Spinal cord (tissue), 10 donors: ENCODE data around the gene TMPRSS4. TPM values are rescaled to one million over a fixed set of nuclear protein-coding genes. Genes with fewer than 3 reads are reported as not detected.
"Not testable (repeated sequence)": the region's sequence is repeated elsewhere in the genome, so short reads cannot be mapped to it uniquely, and the experiment has no call there.

ENCODE experiments used
- DNase-seq, 6 donors: peaks; one replicate each; pipeline versions ENCODE4 v3.0.0 to v3.0.0-alpha.2; 2013 to 2015; ENCODE audit warnings: low spot score in 6 of 6, low read depth in 4 of 6
- H3K27ac ChIP-seq: one replicate; pipeline ENCODE4 v1.5.1; 2013; ENCODE audit warnings: low read depth, low read length, control low read depth
- H3K27me3 ChIP-seq: one replicate; pipeline ENCODE4 v1.6.1; 2013; ENCODE audit warnings: low read length; ENCODE audit not compliant: control insufficient read depth, insufficient read depth
- H3K36me3 ChIP-seq: one replicate; pipeline ENCODE4 v1.6.1; 2013; ENCODE audit warnings: low read length; ENCODE audit not compliant: control insufficient read depth, insufficient read depth
- H3K4me1 ChIP-seq: one replicate; pipeline ENCODE4 v1.6.1; 2013; ENCODE audit warnings: low read length; ENCODE audit not compliant: control insufficient read depth, insufficient read depth
- H3K4me3 ChIP-seq: one replicate; pipeline ENCODE4 v1.5.1; 2013; ENCODE audit warnings: low read depth, low read length, control low read depth
- H3K9me3 ChIP-seq: one replicate; pipeline ENCODE4 v1.6.1; 2013; ENCODE audit warnings: low read length; ENCODE audit not compliant: control insufficient read depth, insufficient read depth
- WGBS: methylation state at CpG from one replicate; pipeline ENCODE4 v1.1.5; 2013; ENCODE audit warnings: missing lambda C conversion rate; ENCODE audit not compliant: insufficient coverage; 5-methylcytosine and 5-hydroxymethylcytosine counted together
- polyA plus RNA-seq, 2 donors: library from polyadenylated mRNA; unstranded; fragments of 120-200 nt; gene quantifications; one replicate each; pipeline ENCODE4 v1.2.1, GENCODE V29; 2013; ENCODE audit not compliant: insufficient read length in 2 of 2
- total RNA-seq, 2 donors: library from RNA; depleted of rRNA in 1 of 2; stranded (reverse); fragments of 120-200 nt in 1 of 2; fragments of >200 nt in 1 of 2; gene quantifications; one replicate each; pipeline versions ENCODE4 v1.2.3 to v1.2.4, GENCODE V29; 2013 to 2014
- donor health status: healthy.

TMPRSS4 gene
- total and polyA plus RNA-seq, 4 donors: 0.26 to 0.70 (median 0.30) TPM; not detected in 1

DNA sequence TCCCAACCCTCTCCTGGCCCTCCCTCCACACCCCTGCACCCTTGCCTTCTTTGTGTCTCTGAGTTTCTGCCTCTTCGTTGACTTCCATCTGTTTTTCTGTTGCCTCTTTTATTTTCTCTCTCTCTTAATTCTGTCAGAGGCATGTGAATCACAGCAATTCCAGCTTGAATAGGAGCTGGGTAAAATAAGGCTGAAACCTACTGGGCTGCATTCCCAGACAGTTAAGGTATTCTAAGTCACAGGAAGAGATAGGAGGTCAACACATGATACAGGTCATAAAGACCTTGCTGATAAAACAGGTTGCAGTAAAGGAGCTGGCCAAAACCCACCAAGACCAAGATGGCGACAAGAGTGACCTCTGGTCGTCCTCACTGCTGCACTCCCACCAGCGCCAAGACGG is 14.2 kb upstream of the TMPRSS4 start:
- not testable (repeated sequence) for H3K4me3 ChIP-seq, H3K27me3 ChIP-seq, H3K27ac ChIP-seq, H3K4me1 ChIP-seq, DNase-seq, H3K36me3 ChIP-seq, H3K9me3 ChIP-seq
- no CpG with 5 or more reads among the region's 5 CpGs for WGBS

DNA sequence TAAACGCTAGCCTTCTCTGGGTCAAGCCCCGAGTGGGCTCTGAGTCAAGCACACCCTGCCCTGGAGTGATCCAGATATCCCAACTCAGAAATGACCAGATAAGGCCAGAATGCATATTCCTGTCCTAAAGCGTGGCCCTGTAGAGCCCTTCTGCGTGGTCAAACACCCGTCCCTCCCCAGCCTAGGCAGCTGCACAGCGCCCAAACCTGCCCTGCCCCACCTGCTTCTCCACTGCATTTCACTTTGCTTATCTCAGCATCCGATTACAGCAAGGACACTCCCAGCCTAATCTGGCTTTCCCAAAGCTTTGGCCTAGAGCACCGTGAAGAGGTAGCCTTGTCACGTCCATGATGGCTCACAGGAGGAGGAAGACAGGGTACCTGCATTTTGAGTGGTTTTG is 11.9 kb upstream of the TMPRSS4 start:
- H3K27me3 ChIP-seq: no peaks in the 10 kb centered on the region
- H3K27ac ChIP-seq: no peak overlapping the region
- peaks cover 9% of the 10 kb centered on the region for H3K4me1 ChIP-seq
- no peaks in the 10 kb centered on the region for H3K36me3 ChIP-seq
- H3K9me3 ChIP-seq: no peaks in the 10 kb centered on the region
- 89% methylated on average over 8 of the region's 9 CpGs for WGBS
- DNase-seq: no peak
- H3K4me3 ChIP-seq: no peak overlapping the region

DNA sequence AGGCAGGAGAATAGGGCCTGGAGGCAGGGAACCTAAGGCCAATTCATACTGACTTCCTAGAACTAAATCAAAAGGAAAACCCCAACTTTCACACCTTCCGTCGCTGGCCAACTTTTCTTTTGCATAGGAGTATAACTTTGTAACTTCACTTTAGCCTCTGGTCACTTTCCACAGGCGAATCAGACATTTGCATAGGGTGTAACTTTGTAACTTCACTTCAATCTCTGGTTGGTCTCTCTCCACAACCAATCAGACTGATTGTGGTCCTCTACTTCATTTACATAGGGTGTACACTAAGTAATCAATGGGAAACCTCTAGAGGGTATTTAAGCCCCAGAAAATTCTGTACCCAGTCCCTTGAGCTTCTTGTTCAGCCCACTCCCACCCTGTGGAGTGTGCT is 11.5 kb upstream of the TMPRSS4 start:
- no CpG with 5 or more reads among the region's 3 CpGs for WGBS

GRCh38 chr11:118067006-118067405 is 9.9 kb upstream of the TMPRSS4 start:
- Histone ChIP-seq H3K9me3 (no peaks in the 10 kb centered on the region), H3K27me3 (no peaks in the 10 kb centered on the region), H3K36me3 (no peaks in the 10 kb centered on the region), H3K4me1 (peaks cover 9% of the 10 kb centered on the region), H3K27ac (no peak overlapping the region), H3K4me3 (no peak overlapping the region)
- DNase-seq: no peak
- 92% methylated on average over 8 of the region's 8 CpGs for WGBS

More for the DNA sequence above, 11.5 kb upstream of the TMPRSS4 start:
- no peak for DNase-seq
- Histone ChIP-seq H3K4me3 (no peak overlapping the region), H3K4me1 (peaks cover 9% of the 10 kb centered on the region), H3K27ac (no peak overlapping the region), H3K27me3 (no peaks in the 10 kb centered on the region), H3K36me3 (no peaks in the 10 kb centered on the region), H3K9me3 (no peaks in the 10 kb centered on the region)

DNA sequence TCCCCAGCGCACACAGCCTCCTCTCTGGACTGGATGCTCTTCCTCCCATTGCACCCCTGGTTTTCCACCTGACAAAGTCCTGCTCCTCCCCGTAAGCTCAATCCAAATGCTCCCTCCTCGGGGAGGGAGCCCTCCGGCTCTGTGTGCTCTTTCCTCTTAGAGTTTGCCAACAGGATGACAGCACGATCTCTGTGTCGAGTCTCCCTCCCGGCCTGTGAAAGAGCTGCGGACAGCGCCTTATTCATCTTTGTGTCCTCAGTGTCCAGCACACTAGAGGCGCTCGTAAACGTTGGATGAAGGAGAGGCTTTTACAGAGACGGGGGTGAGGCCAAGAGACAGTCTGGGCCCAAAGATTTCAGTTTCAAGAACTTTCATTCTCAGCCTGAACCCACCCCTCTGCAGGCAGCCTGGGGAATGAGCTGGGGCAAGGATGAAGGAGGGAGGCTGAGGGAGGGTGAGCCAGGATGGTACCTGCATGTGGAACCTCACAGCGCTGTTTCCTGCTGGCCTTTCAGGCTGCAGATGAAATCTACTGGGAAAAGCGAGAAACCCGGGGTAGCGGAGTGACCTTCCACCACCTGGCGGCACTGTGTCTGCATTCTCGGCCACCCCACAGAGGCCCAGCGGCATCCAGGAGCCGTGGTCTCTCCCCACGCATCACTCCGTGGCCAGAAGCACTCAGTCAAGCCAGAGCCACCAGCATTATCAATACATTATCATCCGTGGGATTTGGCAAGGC is 8.5 kb upstream of the TMPRSS4 start:
- peak in 3 of 6 donors; percentile 15 to 63 (median 45) for DNase-seq

DNA sequence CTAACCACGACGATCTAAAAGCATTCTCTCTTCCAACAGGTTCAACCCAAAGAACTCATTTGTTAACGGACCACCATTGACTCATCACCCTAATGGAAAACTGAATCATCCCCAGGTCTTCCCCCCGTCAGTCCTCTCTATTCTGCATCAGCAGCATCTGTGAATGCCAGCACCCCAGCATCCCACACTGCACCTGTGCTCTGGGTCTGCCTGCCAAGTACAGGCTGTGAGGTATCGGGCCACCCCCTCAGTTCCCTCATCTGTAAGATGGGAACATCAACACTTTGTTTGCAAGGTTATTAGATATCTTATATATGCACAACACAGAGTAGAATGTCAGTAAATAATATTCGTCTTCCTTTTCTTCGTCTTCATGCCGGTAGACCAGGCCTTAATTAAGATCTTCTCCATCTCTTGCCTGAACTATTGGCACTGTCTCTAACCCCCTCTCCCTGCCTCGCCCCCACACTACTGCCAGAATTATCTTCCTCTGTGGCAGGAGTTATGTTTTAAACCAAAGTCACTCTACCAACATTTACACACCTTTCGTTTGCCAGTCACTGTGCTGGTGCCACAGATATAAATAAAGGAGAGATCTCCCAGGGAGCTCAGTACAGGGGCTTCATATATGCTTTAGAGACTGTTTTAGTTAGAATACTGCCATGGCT is 7.8 kb upstream of the TMPRSS4 start:
- peaks cover 9% of the 10 kb centered on the region for H3K4me1 ChIP-seq
- 83% methylated on average over 8 of the region's 10 CpGs for WGBS

More for the DNA sequence above, 8.5 kb upstream of the TMPRSS4 start:
- Histone ChIP-seq H3K27me3 (no peaks in the 10 kb centered on the region), H3K4me1 (peaks cover 9% of the 10 kb centered on the region), H3K9me3 (no peaks in the 10 kb centered on the region), H3K4me3 (no peak overlapping the region), H3K36me3 (no peaks in the 10 kb centered on the region), H3K27ac (peak overlapping the region; percentile 7)
- 40% methylated on average over 24 of the region's 24 CpGs for WGBS

DNA sequence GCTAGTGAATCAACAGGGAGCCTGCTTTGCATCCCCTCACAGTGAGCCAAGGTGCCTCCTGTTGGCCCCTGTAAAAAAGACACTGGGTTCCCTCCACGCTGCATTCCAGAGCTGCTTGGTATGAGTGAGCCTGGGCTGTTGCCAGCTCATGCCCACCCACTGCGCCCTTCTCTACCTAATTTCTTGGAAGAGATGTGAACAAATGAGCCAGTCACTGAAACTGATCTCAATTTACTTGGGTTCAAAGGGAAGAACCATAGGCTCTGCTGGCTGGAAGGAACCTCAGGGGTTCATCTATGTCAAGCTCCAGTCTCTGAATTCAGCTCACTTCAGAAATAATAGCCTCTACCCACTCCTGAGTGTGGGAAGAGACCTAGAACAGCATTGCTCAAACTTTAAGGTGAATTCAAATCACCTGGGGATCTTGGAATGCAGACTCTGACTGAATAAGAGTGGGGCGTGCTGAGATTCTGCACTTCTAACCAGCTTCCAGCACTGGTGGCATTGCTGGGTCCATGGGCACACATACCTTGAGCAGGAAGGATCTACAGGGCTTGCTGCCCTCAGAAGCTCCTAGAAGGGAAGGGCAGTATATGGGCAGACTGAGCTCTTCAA is 5.4 kb upstream of the TMPRSS4 start:
- H3K4me3 ChIP-seq: no peak overlapping the region
- peaks cover 9% of the 10 kb centered on the region for H3K4me1 ChIP-seq
- WGBS: 65% methylated on average over 2 of the region's 3 CpGs
- DNase-seq: no peak
- no peaks in the 10 kb centered on the region for H3K9me3 ChIP-seq
- no peaks in the 10 kb centered on the region for H3K27me3 ChIP-seq
- no peak overlapping the region for H3K27ac ChIP-seq
- no peaks in the 10 kb centered on the region for H3K36me3 ChIP-seq

More for the DNA sequence above, 7.8 kb upstream of the TMPRSS4 start:
- Histone ChIP-seq H3K4me3 (no peak overlapping the region), H3K27me3 (no peaks in the 10 kb centered on the region), H3K36me3 (no peaks in the 10 kb centered on the region), H3K9me3 (no peaks in the 10 kb centered on the region), H3K27ac (no peak overlapping the region)
- no peak for DNase-seq

DNA sequence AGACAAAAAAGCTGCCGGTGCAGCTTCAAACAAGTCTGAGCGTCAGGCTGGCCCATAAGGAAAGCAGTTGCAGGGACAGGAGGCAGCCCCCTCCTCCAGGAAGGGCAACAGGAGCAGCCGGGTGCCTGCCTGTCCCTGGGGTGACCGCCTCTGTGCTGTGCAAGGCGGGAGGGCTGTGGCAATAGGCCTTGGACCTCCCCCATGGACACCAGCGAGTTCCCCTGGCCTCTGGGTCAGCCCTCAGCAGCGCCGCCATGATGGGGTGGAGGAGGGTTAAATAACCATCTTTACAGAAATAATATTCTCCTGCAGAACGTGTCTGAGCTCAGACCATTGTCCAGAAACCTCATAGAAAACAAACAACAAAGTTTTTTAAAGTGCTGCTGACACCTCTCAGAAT is 3.3 kb upstream of the TMPRSS4 start:
- no peaks in the 10 kb centered on the region for H3K27me3 ChIP-seq
- H3K27ac ChIP-seq: no peak overlapping the region
- no peaks in the 10 kb centered on the region for H3K9me3 ChIP-seq
- H3K4me3 ChIP-seq: no peak overlapping the region
- H3K36me3 ChIP-seq: no peaks in the 10 kb centered on the region
- WGBS: 66% methylated on average over 3 of the region's 9 CpGs
- H3K4me1 ChIP-seq: peaks cover 2% of the 10 kb centered on the region
- DNase-seq: no peak

- no peak for DNase-seq
- Histone ChIP-seq H3K36me3 (no peaks in the 10 kb centered on the region), H3K4me1 (peaks cover 4% of the 10 kb centered on the region), H3K9me3 (no peaks in the 10 kb centered on the region), H3K27ac (no peak overlapping the region), H3K27me3 (no peaks in the 10 kb centered on the region), H3K4me3 (no peak overlapping the region)
- 92% methylated on average over 9 of the region's 11 CpGs for WGBS
These were observed 2.7 kb upstream of the TMPRSS4 start for GRCh38 chr11:118074091-118074685.
